NT2/D1 (cell line): Measurements from ENCODE around the gene TMEM106A.

ENCODE experiments used
- YY1 ChIP-seq: IDR thresholded peaks from 2 replicates; pipeline ENCODE4 v1.6.1; 2011; ENCODE audit not compliant: insufficient read length, insufficient read depth
- ZNF274 ChIP-seq: IDR thresholded peaks from 2 replicates; pipeline ENCODE4 v1.6.1; 2011; ENCODE audit warnings: mild to moderate bottlenecking, low read depth, low read length

DNA sequence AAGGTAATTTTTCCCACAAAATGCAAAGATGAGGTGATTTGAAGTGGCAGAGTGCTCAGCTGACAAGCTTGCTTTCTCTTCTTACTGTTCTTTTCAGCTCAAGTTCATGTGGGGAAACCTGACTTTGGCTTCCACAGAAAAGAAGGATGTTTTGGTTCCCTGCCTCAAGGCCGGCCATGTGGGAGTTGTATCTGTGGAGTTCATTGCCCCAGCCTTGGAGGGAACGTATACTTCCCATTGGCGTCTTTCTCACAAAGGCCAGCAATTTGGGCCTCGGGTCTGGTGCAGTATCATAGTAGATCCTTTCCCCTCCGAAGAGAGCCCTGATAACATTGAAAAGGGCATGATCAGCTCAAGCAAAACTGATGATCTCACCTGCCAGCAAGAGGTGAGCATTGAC is 18.4 kb upstream of the TMEM106A start:
- TF ChIP-seq YY1, result no peak
- no peak for TF ChIP-seq ZNF274
